GM18519 (cell line): Measurements from ENCODE around the gene PPIF.

Source experiments
- ATAC-seq: cut with Tn5 transposase; IDR thresholded peaks from one replicate; pipeline ENCODE4 v1.9.1; 2021; ENCODE audit warnings: mild to moderate bottlenecking, moderate library complexity; ENCODE audit not compliant: unreplicated experiment, low FRiP score

Gene PPIF

DNA sequence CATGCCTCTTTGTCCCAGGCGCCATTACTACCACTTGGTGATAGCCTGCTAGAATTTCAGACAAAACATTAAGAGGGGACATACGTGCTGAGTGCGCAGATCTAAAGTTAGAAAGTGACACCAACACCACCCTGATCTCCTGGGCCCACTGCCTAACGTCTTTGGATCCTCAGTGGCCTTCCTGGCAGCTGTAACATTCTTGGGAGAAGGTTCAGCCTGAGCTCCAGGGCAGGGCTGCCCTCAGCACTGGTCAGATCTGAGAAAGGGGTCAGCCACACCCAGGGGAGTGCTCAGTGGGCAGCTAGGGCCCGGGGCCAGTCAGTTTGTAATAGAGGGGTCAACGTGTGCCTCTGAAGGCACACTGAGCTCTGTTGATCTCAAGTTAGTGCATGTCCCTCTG lies 49.8 kb downstream of the PPIF start:
- no peak for ATAC-seq

DNA sequence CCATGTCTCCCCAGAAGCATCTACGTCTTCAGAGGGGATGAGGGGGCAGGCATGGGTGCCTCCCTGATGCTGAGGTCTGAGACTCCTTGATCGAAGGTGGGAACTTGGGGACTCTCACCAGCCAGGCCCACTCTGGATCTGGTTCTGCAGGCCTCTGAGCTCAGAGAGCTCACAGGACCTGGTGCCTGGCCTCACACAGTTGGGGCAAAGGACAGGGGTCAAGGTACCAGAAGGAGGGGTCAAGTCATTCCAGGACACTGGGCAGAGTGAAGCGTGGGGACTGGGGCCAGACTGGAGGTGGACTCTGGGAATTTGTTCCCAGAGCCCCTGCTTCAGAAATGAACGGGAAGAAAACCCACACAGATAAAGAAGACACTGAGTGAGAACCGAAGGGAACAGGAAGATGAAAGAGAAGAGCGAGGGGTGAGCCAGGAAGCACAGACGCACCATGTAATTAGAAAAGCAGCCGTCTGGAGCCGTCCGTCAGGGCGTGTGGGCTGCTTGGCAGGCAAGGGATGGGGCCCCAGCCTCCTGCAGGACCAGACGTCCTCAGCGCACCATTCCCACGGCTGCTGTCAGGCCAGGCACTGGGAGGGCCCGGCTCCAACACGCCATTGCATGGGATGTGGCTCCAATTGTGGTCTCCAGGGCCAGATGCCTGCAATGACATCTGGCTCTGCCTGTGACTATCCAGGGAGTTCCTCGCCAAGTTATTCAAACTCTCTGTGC lies 50.5 kb downstream of the PPIF start:
- ATAC-seq = no peak

GRCh38 chr10:79398642-79399041 lies 51.4 kb downstream of the PPIF start:
- no peak for ATAC-seq

- ATAC-seq = no peak
Observed at GRCh38 chr10:79399223-79399831, 52.1 kb downstream of the PPIF start.

DNA sequence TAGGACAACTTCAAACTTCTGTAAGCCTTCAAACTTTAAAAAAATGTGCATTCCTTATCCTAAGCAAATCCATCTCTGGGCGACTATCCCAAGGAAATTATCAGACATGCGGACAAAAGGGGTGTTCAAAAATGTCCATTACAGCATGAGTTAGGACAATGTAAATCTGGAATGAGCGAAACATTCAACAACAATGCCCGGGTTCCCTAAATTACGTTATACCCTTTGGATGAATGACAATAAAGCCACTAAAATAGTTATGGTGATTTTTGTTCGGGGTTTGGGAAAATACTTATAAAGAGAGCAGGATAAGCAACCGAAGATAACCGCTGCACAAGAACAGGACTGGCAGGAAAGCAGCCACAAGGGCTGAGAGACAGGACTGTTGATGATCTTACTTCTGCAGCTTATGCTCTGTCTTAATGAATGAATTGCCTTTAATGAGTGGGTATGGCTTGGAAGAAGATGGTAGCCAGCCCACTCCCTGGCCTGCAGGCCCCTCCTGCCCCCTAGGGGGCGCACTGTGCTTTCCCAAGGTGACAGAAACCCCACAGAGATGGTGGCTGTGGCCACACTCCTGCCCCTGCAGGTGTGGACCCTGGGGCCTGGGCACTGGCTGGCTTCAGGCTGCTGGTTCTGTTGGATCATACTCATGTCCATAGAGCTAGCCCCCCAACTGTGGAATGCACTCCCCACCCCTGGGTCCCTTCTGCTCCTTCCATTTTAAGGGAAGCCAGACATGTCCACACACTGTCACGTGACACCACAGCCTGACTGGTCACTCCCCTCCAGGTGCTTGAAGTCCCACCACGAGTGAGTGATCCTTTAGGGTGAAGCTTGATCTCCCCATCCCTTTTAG lies 53.1 kb downstream of the PPIF start:
- no peak for ATAC-seq

DNA sequence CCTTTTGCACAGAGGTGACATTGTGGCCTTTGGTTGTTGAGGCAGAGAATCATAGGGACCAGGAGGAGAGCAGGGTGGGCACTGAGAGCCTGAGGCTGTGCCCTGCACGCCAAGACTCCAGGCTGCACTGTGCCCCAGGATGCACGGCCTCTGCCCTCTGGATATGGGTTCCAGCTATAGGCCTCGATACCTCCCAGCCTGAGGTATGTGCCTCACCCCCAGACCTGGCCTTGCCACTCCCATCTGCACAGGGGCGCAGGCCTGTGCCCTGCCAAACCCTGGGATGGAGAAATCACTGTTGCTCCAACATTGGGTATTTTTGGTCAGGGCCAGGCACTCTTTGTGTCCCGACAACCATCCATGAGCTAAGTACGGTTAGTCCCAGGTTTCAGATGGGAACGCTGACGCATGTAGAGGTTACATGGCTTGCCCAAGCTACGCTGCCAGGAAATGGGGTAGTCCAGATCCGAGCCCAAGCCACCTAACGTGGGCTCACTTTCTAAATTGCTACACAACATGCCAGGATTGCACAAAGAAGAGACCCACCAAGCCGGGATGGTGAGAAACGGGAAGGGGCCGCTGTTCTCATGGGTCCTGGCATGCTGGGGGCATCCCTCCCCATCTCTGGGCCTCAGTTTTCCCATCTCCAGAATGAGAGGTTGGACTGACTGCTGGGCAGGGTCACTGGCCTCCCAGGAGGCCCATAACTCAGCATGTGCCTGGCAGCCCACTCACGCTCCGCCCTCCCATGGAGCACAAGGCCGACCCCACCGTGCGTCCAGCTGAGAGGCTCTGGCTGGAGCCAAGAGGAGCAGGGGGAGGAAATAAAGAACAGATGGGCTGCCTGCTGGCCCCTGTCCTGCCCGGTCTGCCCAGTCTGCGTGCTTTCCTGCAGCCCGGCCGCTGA lies 54.0 kb downstream of the PPIF start:
- ATAC-seq = no peak

GRCh38 chr10:79402625-79402946 lies 55.3 kb downstream of the PPIF start:
- ATAC-seq = no peak

DNA sequence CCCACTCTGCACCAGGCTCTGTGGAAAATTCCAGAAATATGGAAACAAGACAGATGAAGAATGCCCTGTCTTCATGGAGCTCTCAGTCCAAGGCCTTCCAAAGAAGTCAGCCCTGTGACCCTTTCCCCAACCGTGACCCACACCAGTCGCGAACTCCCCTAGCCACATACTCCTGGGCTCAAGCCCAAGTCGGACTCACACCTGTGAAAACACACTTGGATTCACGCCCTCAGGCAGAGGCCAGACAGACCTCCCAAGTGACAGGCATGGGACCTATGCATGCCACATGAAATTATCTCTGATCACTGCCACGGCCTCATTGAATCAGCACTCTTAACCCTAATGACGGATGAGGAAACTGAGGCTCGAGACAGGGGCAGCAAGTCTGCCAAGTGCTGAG lies 55.7 kb downstream of the PPIF start:
- no peak for ATAC-seq

GRCh38 chr10:79403441-79404230 lies 56.4 kb downstream of the PPIF start:
- no peak for ATAC-seq

GRCh38 chr10:79404231-79404609 lies 57.0 kb downstream of the PPIF start:
- no peak for ATAC-seq

DNA sequence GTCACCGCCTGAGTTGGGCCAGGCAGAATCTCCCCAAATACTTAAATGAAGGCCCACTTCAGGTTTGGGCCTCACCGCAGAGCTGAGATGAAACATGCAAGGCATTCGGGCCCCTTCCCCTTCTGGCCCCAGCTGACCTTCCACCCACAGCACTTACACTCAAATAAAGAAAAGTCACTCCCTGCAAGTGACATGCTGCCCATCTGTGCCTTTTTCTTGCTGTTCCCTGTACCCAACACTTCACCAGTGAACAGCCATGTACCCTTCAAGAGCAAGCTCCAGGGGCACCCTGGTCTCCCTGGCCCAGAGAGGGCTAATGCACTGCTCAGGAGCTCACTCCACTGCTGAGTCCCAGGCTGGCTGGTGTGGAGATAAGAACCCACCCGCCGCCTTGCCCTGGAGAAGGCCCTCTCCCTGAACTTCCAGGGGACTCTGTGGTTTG lies 57.4 kb downstream of the PPIF start:
- ATAC-seq = no peak
